NCI-H1048 (cell line): ENCODE results near the gene MME.

Experiments used
- DNase-seq: peaks from one replicate; lab custom pipeline; 2025; lab: John Stamatoyannopoulos, UW

Gene MME

DNA sequence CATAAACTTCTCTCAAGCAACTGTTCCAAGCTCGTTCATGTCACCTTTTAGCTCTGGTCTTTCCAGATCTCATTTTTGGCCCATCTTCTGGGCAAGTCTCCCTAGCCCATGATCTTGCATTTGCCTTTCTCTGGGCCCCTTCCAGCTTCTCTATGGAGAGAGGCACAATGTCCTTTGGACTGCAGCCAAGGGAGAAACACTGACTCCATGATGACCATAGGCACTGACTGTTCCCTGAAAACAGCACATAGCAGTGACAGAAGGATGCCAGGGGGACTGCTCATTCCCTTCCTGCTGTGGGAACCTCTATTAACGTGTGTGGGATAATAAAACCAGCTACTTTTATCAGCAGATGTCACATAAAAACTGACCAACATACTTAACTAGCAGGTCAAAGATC is 153.1 kb downstream of the MME start:
- DNase-seq, result no peak
